Measurements from ENCODE around the gene PTPRD. TPM values are rescaled to one million over a fixed set of nuclear protein-coding genes. Genes with fewer than 3 reads are reported as not detected.

Gene PTPRD
- total and polyA plus RNA-seq, 9 of the 15 experiments (the other 6 are each of a cell fraction or from before 2014, with no cell fraction given), result 0.11 TPM; not detected in 8

- no TSS peak for BruUV-seq (replicated peaks)
- ChIA-PET POLR2A (no interaction called here), CTCF (ENCODE audit: low intra/inter-chr PET ratio) (no interaction called here)
- Histone ChIP-seq H3K9me3 (replicated peaks; ENCODE audit: control insufficient read depth, insufficient read depth, low read depth, low read length) (no peaks in the 10 kb centered on the region), H3K4me3 (no peak overlapping the region), H3K4me1 (replicated peaks in 1 of 2; ENCODE audit: control insufficient read depth in 2 of 2, insufficient read depth in 2 of 2, low read length in 2 of 2) (no peaks in the 10 kb centered on the region), H3K9ac (ENCODE audit: insufficient read depth in 1 of 2, low read depth in 2 of 2, low read length in 2 of 2) (no peak overlapping the region), H3K36me3 (ENCODE audit: control insufficient read depth, insufficient read depth, low read length) (no peaks in the 10 kb centered on the region), H2AFZ (ENCODE audit: low read depth, low read length) (no peak overlapping the region), H3K27ac (ENCODE audit: extremely low read depth, low read depth, low read length) (no peak overlapping the region), H3K4me2 (ENCODE audit: insufficient read depth, low read length) (no peak overlapping the region), H3K27me3 (ENCODE audit: control insufficient read depth in 2 of 2, insufficient read depth in 2 of 2, low read length in 2 of 2) (no peaks in the 10 kb centered on the region), H4K20me1 (replicated peaks; ENCODE audit: control insufficient read depth, insufficient read depth, low read length) (no peaks in the 10 kb centered on the region), H3K9me1 (ENCODE audit: control insufficient read depth, insufficient read depth, low read length) (no peaks in the 10 kb centered on the region), H3K79me2 (ENCODE audit: control insufficient read depth, insufficient read depth, low read length) (no peaks in the 10 kb centered on the region)
- WGBS (ENCODE audit: insufficient coverage, low coverage, missing lambda C conversion rate), result 0% methylated on average over 1 of the region's 1 CpG
- DNase-seq (ENCODE audit: extremely low read depth in 1 of 4, low spot score in 3 of 4), result no peak
- no peak for FAIRE-seq
- in situ Hi-C loops (cut with MboI), result no loop called here
- no peak for ATAC-seq
- intact Hi-C loops (cut with micrococcal nuclease), result no loop called here
- TF ChIP-seq ARID2 (IDR thresholded peaks at IDR 0.05) (no peak), REST (IDR thresholded peaks at IDR 0.05; ENCODE audit: borderline replicate concordance) (no peak), REST (CRISPR knock-in tag; IDR thresholded peaks at IDR 0.05; ENCODE audit: low read depth) (no peak), LARP7 (IDR thresholded peaks at IDR 0.05) (no peak), EGR1 (conservative IDR thresholded peaks at IDR 0.05) (no peak), CCAR2 (IDR thresholded peaks at IDR 0.05; ENCODE audit: low read depth, low read length) (no peak), ETV1 (tag; conservative IDR thresholded peaks at IDR 0.05; ENCODE audit: low read depth) (no peak), ARID4B (CRISPR knock-in tag; IDR thresholded peaks at IDR 0.05) (no peak), SMARCE1 (IDR thresholded peaks at IDR 0.05) (no peak), NFXL1 (CRISPR knock-in tag; IDR thresholded peaks at IDR 0.05) (no peak), HNRNPLL (IDR thresholded peaks at IDR 0.05; ENCODE audit: low read depth, low read length, poor library complexity, severe bottlenecking) (no peak), KDM2B (CRISPR knock-in tag; IDR thresholded peaks at IDR 0.05) (no peak), KDM1A (IDR thresholded peaks at IDR 0.05) (no peak)
Observed at GRCh38 chr9:9299134-9299533, 1313.7 kb downstream of the PTPRD start.
